Esophagus mucosa (tissue), 1 donor: ENCODE measurements around the gene KLRB1. TPM values are rescaled to one million over a fixed set of nuclear protein-coding genes. Genes with fewer than 3 reads are reported as not detected.

Experiments used
- total RNA-seq: library from RNA; stranded (reverse); gene quantifications from one replicate; pipeline ENCODE4 v1.2.4, GENCODE V29; 2023
- donor health status: DM: yes; HTN: yes; CAD: no.

Gene KLRB1
- total RNA-seq, 1 donor from 2014 or later: 0.56 TPM

Other genes starting within 250 kb of the KLRB1 start
- gene CLEC2D, start 61.8 kb upstream of the KLRB1 start, total RNA-seq: 3.7 TPM
- not detected for gene CLECL1, start 125.2 kb upstream of the KLRB1 start, total RNA-seq
- 0.68 TPM for gene CD69, start 153.0 kb upstream of the KLRB1 start, total RNA-seq
- gene KLRF1, start 219.6 kb upstream of the KLRB1 start, total RNA-seq: 0.36 TPM